Keratinocyte (primary cell): ENCODE measurements around the gene HSP90B1.

Source experiments
- EZH2 ChIP-seq: IDR thresholded peaks from one replicate; pipeline ENCODE4 v1.6.1; 2012; ENCODE audit warnings: inconsistent platforms, mild to moderate bottlenecking, low read length, moderate library complexity
- TF ChIP-seq, protein P1 (sequence below), 3 experiments: IDR thresholded peaks in 1 of 3; conservative IDR thresholded peaks in 1 of 3; optimal IDR thresholded peaks in 1 of 3; 2 replicates in 2 of 3; 3 replicates in 1 of 3; pipeline versions ENCODE3 to v1.5.1; 2011; ENCODE audit warnings: low read length in 3 of 3, mild to moderate bottlenecking in 3 of 3, moderate library complexity in 2 of 3, control low read depth in 1 of 3, inconsistent platforms in 1 of 3; ENCODE audit not compliant: insufficient read depth in 2 of 3; ENCODE audit errors: extremely low read depth in 1 of 3

DNA sequence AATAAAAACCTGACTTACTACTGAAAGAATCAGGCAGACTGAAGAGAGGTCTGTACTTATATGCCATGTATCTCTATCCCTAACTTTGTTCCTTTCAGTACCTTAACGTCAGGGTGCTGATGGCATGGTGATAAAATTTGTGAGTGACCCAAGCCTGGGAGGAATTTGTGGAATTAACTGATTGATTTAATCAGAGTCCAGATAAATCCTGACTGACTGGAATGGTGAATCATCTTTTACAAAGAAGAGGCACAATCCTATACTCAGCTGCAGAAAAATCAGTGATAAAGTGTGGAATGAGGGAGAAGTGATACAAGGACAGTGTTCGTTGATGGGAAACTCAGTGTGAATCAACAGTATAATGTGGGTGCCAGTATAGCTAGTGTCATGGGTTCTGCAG, 39.2 kb downstream of the HSP90B1 start:
- TF ChIP-seq, protein P1, sequence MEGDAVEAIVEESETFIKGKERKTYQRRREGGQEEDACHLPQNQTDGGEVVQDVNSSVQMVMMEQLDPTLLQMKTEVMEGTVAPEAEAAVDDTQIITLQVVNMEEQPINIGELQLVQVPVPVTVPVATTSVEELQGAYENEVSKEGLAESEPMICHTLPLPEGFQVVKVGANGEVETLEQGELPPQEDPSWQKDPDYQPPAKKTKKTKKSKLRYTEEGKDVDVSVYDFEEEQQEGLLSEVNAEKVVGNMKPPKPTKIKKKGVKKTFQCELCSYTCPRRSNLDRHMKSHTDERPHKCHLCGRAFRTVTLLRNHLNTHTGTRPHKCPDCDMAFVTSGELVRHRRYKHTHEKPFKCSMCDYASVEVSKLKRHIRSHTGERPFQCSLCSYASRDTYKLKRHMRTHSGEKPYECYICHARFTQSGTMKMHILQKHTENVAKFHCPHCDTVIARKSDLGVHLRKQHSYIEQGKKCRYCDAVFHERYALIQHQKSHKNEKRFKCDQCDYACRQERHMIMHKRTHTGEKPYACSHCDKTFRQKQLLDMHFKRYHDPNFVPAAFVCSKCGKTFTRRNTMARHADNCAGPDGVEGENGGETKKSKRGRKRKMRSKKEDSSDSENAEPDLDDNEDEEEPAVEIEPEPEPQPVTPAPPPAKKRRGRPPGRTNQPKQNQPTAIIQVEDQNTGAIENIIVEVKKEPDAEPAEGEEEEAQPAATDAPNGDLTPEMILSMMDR (optimal IDR thresholded peaks at IDR 0.05 in 1 of 3, IDR thresholded peaks at IDR 0.05 in 1 of 3, conservative IDR thresholded peaks at IDR 0.05 in 1 of 3; ENCODE audit: extremely low read depth in 1 of 3, insufficient read depth in 2 of 3, low read length in 3 of 3) = no peak
- TF ChIP-seq EZH2 = no peak
